HepG2 (cell line): ENCODE measurements around the gene ALDH16A1. TPM values are rescaled to one million over a fixed set of nuclear protein-coding genes. Genes with fewer than 3 reads are reported as not detected.

Experiments
- ATAC-seq: fragments of 200-7000 bp; cut with Tn5 transposase; 3 replicates; pipeline ENCODE4 v1.9.1; 2020; ENCODE audit warnings: mild to moderate bottlenecking, moderate library complexity
- BruUV-seq: library from RNA; stranded (reverse); fragments of 400-500 nt; replicated peaks from 2 replicates; lab custom pipeline; 2021; lab: Mats Ljungman, UMichigan
- CTCF ChIA-PET: fragments of 300-600 bp; formaldehyde crosslinking; extraction: SDS; loops from one replicate; lab custom pipeline; 2021; ENCODE audit warnings: low total read pairs, inconsistent platforms, low intra/inter-chr PET ratio; lab: Yijun Ruan, JAX
- POLR2A ChIA-PET: fragments of 350-600 bp; sonication (Branson Sonifier 250); formaldehyde crosslinking; loops from one replicate; lab custom pipeline; 2020; ENCODE audit warnings: antibody characterized with exemption, inconsistent platforms; lab: Yijun Ruan, JAX
- DNase-seq: peaks from one replicate; pipeline ENCODE4 v3.0.0-alpha.2; 2015; ENCODE audit warnings: low spot score
- FAIRE-seq: peaks from 3 replicates; lab custom pipeline; 2011; peaks lifted over from hg19 to GRCh38; lab: Jason Lieb, UNC
- H2AFZ ChIP-seq: one replicate; pipeline ENCODE4 v1.6.1; 2011; ENCODE audit warnings: low read length, inconsistent platforms
- H3K27ac ChIP-seq: fragments of 300-600 bp; 3 replicates; pipeline ENCODE4 v1.8.0; 2011; ENCODE audit warnings: mixed run types, mild to moderate bottlenecking, mixed read lengths, low read length, inconsistent platforms; ENCODE audit not compliant: insufficient read depth; ENCODE audit errors: extremely low read length
- H3K27me3 ChIP-seq, 2 experiments: fragments of 200-600 bp in 1 of 2; 2 replicates in 1 of 2; 3 replicates in 1 of 2; pipeline versions ENCODE4 v1.6.0 to v1.8.0; 2011; ENCODE audit warnings: low read length in 2 of 2, mild to moderate bottlenecking in 2 of 2, moderate library complexity in 2 of 2, inconsistent platforms in 1 of 2; ENCODE audit not compliant: insufficient read depth in 2 of 2, control insufficient read depth in 1 of 2
- H3K36me3 ChIP-seq, 2 experiments: fragments of 200-600 bp in 1 of 2; replicated peaks in 1 of 2; 2 replicates in 1 of 2; 3 replicates in 1 of 2; pipeline versions ENCODE4 v1.5.1 to v1.8.0; 2011; ENCODE audit warnings: low read length in 2 of 2, inconsistent platforms in 1 of 2; ENCODE audit not compliant: insufficient read depth in 2 of 2, control insufficient read depth in 1 of 2
- H3K4me1 ChIP-seq: 2 replicates; pipeline ENCODE4 v1.5.1; 2012; ENCODE audit warnings: low read length, inconsistent platforms; ENCODE audit not compliant: insufficient read depth
- H3K4me2 ChIP-seq: 2 replicates; pipeline ENCODE4 v1.6.0; 2011; ENCODE audit warnings: low read depth, low read length, inconsistent platforms
- H3K4me3 ChIP-seq, 3 experiments: fragments of 200-600 bp in 1 of 3; sonication (generic), shearing (Covaris generic) in 1 of 3; replicated peaks in 1 of 3; 2 replicates each; pipeline ENCODE4 v1.5.1; 2011 to 2016; ENCODE audit warnings: low read length in 3 of 3, inconsistent platforms in 2 of 3, low read depth in 2 of 3, mild to moderate bottlenecking in 2 of 3, control low read depth in 1 of 3, mixed read lengths in 1 of 3; ENCODE audit not compliant: insufficient read depth in 1 of 3
- H3K79me2 ChIP-seq: one replicate; pipeline ENCODE4 v1.6.1; 2011; ENCODE audit warnings: low read length, inconsistent platforms; ENCODE audit not compliant: insufficient read depth
- H3K9ac ChIP-seq: 2 replicates; pipeline ENCODE4 v1.6.0; 2011; ENCODE audit warnings: mild to moderate bottlenecking, low read depth, low read length, inconsistent platforms; ENCODE audit not compliant: insufficient read depth
- H3K9me3 ChIP-seq: 2 replicates; pipeline ENCODE4 v1.5.1; 2012; ENCODE audit warnings: mild to moderate bottlenecking, low read length
- H4K20me1 ChIP-seq: 2 replicates; pipeline ENCODE4 v1.6.0; 2011; ENCODE audit warnings: inconsistent platforms, mild to moderate bottlenecking, low read length, moderate library complexity; ENCODE audit not compliant: insufficient read depth
- AGO2 ChIP-seq: fragments of 200-400 bp; formaldehyde crosslinking; optimal IDR thresholded peaks from 2 replicates; pipeline ENCODE3; 2017; ENCODE audit warnings: mild to moderate bottlenecking, low read depth, low read length, moderate library complexity
- BRCA1 ChIP-seq: sonication (generic); formaldehyde crosslinking; IDR thresholded peaks from 2 replicates; pipeline ENCODE4 v1.4.0; 2020; ENCODE audit warnings: missing genetic modification reagents
- FOXA3 ChIP-seq: IDR thresholded peaks from 2 replicates; pipeline ENCODE4 v1.6.1; 2016; ENCODE audit warnings: missing genetic modification reagents, missing compliant biosample characterization
- IRX3 ChIP-seq: sonication (generic); formaldehyde crosslinking; IDR thresholded peaks from 2 replicates; pipeline ENCODE4 v1.8.1; 2023; ENCODE audit warnings: mild to moderate bottlenecking, low read depth, missing genetic modification reagents, borderline replicate concordance
- MBNL3 ChIP-seq: fragments of 250-450 bp; sonication (Bioruptor Pico); conservative IDR thresholded peaks from 2 replicates; pipeline ENCODE4 v1.8.0; 2022; ENCODE audit warnings: mild to moderate bottlenecking, inconsistent platforms
- NR2F2 ChIP-seq: IDR thresholded peaks from 2 replicates; pipeline ENCODE4 v1.6.1; 2012; ENCODE audit warnings: low read depth, inconsistent platforms, borderline replicate concordance
- POLR2AphosphoS2 ChIP-seq: IDR thresholded peaks from 2 replicates; pipeline ENCODE4 v1.6.1; 2011; ENCODE audit warnings: low read depth, low read length, improper control_type of control experiment
- RBFOX2 ChIP-seq: fragments of 200-400 bp; formaldehyde crosslinking; IDR thresholded peaks from 2 replicates; pipeline ENCODE4 v1.6.1; 2017; ENCODE audit warnings: low read depth, mild to moderate bottlenecking, low read length
- SIX4 ChIP-seq: sonication (generic); formaldehyde crosslinking; IDR thresholded peaks from 2 replicates; pipeline ENCODE4 v1.4.0; 2020; ENCODE audit warnings: missing genetic modification reagents
- ZFP37 ChIP-seq: sonication (generic); formaldehyde crosslinking; IDR thresholded peaks from 2 replicates; pipeline ENCODE4 v1.4.0; 2020; ENCODE audit warnings: missing genetic modification reagents, borderline replicate concordance
- ZNF12 ChIP-seq: sonication (generic); formaldehyde crosslinking; IDR thresholded peaks from 2 replicates; pipeline ENCODE4 v1.5.0; 2020; ENCODE audit warnings: missing genetic modification reagents
- ZNF569 ChIP-seq: sonication (generic); formaldehyde crosslinking; IDR thresholded peaks from 2 replicates; pipeline ENCODE4 v1.5.0; 2020; ENCODE audit warnings: mild to moderate bottlenecking, missing genetic modification reagents, moderate library complexity, borderline replicate concordance
- WGBS: methylation state at CpG from one replicate; pipeline ENCODE4 v1.1.6; 2017; ENCODE audit warnings: low lambda C conversion rate; 5-methylcytosine and 5-hydroxymethylcytosine counted together
- in situ Hi-C: cut with HindIII; loops from 2 replicates; pipeline ENCODE4 v1.10.0; 2017; ENCODE audit warnings: low pct_unique_long_range_greater_than_20kb; ENCODE audit not compliant: extremely low pct_ligation_motif_present
- intact Hi-C: fragments of 100-400 bp; cut with micrococcal nuclease; formaldehyde crosslinking; loops from one replicate; pipeline ENCODE4 v1.10.0; 2022; ENCODE audit not compliant: unreplicated experiment
- polyA plus RNA-seq, 8 experiments: library from polyadenylated mRNA; depleted of rRNA in 3 of 8; stranded (reverse) in 7 of 8; unstranded in 1 of 8; fragments of >200 nt; fragmentation: Illumina TruSeq in 4 of 8; extraction: Trizol in 4 of 8; gene quantifications; 2 replicates each; pipeline versions ENCODE4 v1.2.1 to v1.2.3, GENCODE V29; 2011 to 2016; ENCODE audit warnings: low read depth in 4 of 8, missing spikeins in 1 of 8, mixed read lengths in 1 of 8; ENCODE audit not compliant: insufficient read depth in 1 of 8
- total RNA-seq, 5 experiments: library from RNA; depleted of rRNA; stranded (reverse); fragments of >200 nt; fragmentation: Illumina TruSeq; extraction: Trizol; gene quantifications; 2 replicates each; pipeline ENCODE4 v1.2.3, GENCODE V29; 2016; ENCODE audit warnings: low read depth in 1 of 5
- TF ChIP-seq, protein P1 (sequence below): sonication (generic); formaldehyde crosslinking; IDR thresholded peaks from 2 replicates; pipeline ENCODE4 v1.5.0; 2020; ENCODE audit warnings: mild to moderate bottlenecking, missing genetic modification reagents
- TF ChIP-seq, protein P2 (sequence below): sonication (generic); formaldehyde crosslinking; IDR thresholded peaks from 2 replicates; pipeline ENCODE4 v1.5.0; 2020; ENCODE audit warnings: missing genetic modification reagents
- TF ChIP-seq, protein P3 (sequence below): sonication (generic); formaldehyde crosslinking; IDR thresholded peaks from 2 replicates; pipeline ENCODE4 v1.4.0; 2020; ENCODE audit warnings: missing genetic modification reagents, borderline replicate concordance
- TF ChIP-seq, protein P4 (sequence below): sonication (generic); formaldehyde crosslinking; IDR thresholded peaks from 2 replicates; pipeline ENCODE4 v1.4.0; 2020; ENCODE audit warnings: missing genetic modification reagents

ALDH16A1 gene
- total and polyA plus RNA-seq, 2 of the 13 experiments (the other 11 are each of a cell fraction or from before 2014, with no cell fraction given), result 8.4 to 34.9 TPM

DNA sequence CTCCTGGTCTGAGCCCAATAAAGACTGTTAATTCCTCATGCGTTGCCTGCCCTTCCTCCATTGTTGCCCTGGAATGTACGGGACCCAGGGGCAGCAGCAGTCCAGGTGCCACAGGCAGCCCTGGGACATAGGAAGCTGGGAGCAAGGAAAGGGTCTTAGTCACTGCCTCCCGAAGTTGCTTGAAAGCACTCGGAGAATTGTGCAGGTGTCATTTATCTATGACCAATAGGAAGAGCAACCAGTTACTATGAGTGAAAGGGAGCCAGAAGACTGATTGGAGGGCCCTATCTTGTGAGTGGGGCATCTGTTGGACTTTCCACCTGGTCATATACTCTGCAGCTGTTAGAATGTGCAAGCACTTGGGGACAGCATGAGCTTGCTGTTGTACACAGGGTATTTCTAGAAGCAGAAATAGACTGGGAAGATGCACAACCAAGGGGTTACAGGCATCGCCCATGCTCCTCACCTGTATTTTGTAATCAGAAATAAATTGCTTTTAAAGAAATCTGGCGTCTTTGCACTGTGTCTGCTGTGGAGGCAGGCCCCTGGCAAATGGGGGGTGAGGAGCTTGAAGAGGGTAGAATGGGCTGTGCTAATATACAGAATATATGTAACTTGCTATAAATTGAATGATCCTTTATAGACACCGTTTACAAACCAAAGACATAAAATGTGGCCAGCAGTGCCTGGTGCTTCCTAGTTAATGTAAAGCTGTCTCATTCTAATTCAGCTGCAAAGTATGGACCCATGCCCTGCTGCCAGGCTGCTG, 39.0 kb downstream of the ALDH16A1 start:
- H3K27ac ChIP-seq, result peak overlapping the region; percentile 27
- no peaks in the 10 kb centered on the region for H3K9me3 ChIP-seq
- peaks cover 32% of the 10 kb centered on the region for H3K4me1 ChIP-seq
- H3K79me2 ChIP-seq, result peaks cover 44% of the 10 kb centered on the region
- intact Hi-C loops, result no loop called here
- no peak overlapping the region for H2AFZ ChIP-seq
- H4K20me1 ChIP-seq, result peaks cover 45% of the 10 kb centered on the region
- no peak for FAIRE-seq
- 90% methylated on average over 4 of the region's 7 CpGs for WGBS
- H3K27me3 ChIP-seq, result peaks cover 0 to 6% of the 10 kb centered on the region in 2 experiments; a peak in 1 of 5 replicates
- CTCF ChIA-PET, result no interaction called here
- no peak overlapping the region for H3K4me3 ChIP-seq
- in situ Hi-C loops, result no loop called here
- no peak overlapping the region for H3K9ac ChIP-seq
- BruUV-seq, result TSS peak; percentile 26
- DNase-seq, result no peak
- TF ChIP-seq, protein P1, sequence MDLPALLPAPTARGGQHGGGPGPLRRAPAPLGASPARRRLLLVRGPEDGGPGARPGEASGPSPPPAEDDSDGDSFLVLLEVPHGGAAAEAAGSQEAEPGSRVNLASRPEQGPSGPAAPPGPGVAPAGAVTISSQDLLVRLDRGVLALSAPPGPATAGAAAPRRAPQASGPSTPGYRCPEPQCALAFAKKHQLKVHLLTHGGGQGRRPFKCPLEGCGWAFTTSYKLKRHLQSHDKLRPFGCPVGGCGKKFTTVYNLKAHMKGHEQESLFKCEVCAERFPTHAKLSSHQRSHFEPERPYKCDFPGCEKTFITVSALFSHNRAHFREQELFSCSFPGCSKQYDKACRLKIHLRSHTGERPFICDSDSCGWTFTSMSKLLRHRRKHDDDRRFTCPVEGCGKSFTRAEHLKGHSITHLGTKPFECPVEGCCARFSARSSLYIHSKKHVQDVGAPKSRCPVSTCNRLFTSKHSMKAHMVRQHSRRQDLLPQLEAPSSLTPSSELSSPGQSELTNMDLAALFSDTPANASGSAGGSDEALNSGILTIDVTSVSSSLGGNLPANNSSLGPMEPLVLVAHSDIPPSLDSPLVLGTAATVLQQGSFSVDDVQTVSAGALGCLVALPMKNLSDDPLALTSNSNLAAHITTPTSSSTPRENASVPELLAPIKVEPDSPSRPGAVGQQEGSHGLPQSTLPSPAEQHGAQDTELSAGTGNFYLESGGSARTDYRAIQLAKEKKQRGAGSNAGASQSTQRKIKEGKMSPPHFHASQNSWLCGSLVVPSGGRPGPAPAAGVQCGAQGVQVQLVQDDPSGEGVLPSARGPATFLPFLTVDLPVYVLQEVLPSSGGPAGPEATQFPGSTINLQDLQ (CRISPR knock-in tag), result no peak
- TF ChIP-seq BRCA1 (CRISPR knock-in tag) (no peak), IRX3 (CRISPR knock-in tag) (0 out of 2 replicates have a peak, but pooled peaks have one; percentile 39), ZNF569 (CRISPR knock-in tag) (no peak), SIX4 (CRISPR knock-in tag) (no peak), NR2F2 (0 out of 2 replicates have a peak, but pooled peaks have one; percentile 39), ZNF12 (no peak), AGO2 (peak; percentile 89), RBFOX2 (peak; percentile 89), FOXA3 (CRISPR knock-in tag) (no peak), POLR2AphosphoS2 (peak; percentile 78; the same call in 1 of the 2 replicates), MBNL3 (no peak), ZFP37 (CRISPR knock-in tag) (no peak)
- TF ChIP-seq, protein P2, sequence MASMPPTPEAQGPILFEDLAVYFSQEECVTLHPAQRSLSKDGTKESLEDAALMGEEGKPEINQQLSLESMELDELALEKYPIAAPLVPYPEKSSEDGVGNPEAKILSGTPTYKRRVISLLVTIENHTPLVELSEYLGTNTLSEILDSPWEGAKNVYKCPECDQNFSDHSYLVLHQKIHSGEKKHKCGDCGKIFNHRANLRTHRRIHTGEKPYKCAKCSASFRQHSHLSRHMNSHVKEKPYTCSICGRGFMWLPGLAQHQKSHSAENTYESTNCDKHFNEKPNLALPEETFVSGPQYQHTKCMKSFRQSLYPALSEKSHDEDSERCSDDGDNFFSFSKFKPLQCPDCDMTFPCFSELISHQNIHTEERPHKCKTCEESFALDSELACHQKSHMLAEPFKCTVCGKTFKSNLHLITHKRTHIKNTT (CRISPR knock-in tag), result no peak
- TF ChIP-seq, protein P3, sequence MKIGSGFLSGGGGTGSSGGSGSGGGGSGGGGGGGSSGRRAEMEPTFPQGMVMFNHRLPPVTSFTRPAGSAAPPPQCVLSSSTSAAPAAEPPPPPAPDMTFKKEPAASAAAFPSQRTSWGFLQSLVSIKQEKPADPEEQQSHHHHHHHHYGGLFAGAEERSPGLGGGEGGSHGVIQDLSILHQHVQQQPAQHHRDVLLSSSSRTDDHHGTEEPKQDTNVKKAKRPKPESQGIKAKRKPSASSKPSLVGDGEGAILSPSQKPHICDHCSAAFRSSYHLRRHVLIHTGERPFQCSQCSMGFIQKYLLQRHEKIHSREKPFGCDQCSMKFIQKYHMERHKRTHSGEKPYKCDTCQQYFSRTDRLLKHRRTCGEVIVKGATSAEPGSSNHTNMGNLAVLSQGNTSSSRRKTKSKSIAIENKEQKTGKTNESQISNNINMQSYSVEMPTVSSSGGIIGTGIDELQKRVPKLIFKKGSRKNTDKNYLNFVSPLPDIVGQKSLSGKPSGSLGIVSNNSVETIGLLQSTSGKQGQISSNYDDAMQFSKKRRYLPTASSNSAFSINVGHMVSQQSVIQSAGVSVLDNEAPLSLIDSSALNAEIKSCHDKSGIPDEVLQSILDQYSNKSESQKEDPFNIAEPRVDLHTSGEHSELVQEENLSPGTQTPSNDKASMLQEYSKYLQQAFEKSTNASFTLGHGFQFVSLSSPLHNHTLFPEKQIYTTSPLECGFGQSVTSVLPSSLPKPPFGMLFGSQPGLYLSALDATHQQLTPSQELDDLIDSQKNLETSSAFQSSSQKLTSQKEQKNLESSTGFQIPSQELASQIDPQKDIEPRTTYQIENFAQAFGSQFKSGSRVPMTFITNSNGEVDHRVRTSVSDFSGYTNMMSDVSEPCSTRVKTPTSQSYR (CRISPR knock-in tag), result no peak
- TF ChIP-seq, protein P4, sequence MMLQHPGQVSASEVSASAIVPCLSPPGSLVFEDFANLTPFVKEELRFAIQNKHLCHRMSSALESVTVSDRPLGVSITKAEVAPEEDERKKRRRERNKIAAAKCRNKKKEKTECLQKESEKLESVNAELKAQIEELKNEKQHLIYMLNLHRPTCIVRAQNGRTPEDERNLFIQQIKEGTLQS, result no peak
- TF ChIP-seq, all 625 proteins: peak for 5
- ATAC-seq, result no peak
- H3K36me3 ChIP-seq, result peaks cover 19 to 40% of the 10 kb centered on the region in 2 experiments
- H3K4me2 ChIP-seq, result no peak overlapping the region
- POLR2A ChIA-PET, result interaction anchor here (0.7 to 1.8 kb wide), 6 partner anchors 13 to 148 kb away, joined by 3 to 10 read pairs (median 4); partner anchors contain the start of genes ALDH16A1, FCGRT, NOSIP and PIH1D1
